ENCODE data around the gene TP53I11.
A peak's percentile ranks its signal among the peaks of the same experiment; 100 is the strongest.

Gene TP53I11

GRCh38 chr11:44950625-44951476 is at the start of gene TP53I11:
Gene TP53I11, minus strand, starts transcription at chr11:44950883. Its CDS starts 12,548 bp downstream, at chr11:44938335.
- Mint-ChIP-seq H3K27ac (peak within 1 kb of the TSS; percentile 10), H3K9me3 (ENCODE audit: low read depth) (no peaks in the 10 kb centered on the region), H3K4me1 (ENCODE audit: low read depth) (peaks cover 3% of the 10 kb centered on the region), H3K36me3 (no peaks in the 10 kb centered on the region), H3K27me3 (no peaks in the 10 kb centered on the region), H3K4me3 (peak within 1 kb of the TSS; percentile 87)

DNA sequence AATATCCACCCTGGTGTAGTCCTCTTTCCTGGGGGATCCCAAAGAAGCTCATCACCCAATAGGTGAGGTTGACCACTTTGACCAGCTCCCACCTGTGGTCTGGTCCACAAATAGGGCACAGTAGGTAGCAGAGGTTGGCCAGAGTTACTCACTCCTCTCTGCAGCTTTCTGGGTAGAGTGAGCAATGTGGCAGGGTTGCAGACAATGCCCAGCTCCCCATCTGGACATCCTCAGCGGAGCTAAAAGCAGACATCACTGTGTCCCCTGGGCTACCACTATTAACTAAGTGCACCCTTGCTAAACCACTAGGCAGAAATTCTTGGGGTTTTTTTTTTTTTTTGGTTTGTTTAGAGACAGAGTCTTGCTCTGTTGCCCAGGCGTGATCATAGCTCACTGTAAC is 48.4 kb upstream of the TP53I11 start:
- no peaks in the 10 kb centered on the region for H3K36me3 Mint-ChIP-seq
- no peak overlapping the region for H3K4me3 Mint-ChIP-seq
- no peaks in the 10 kb centered on the region for H3K4me1 Mint-ChIP-seq (ENCODE audit: low read depth)
- H3K9me3 Mint-ChIP-seq (ENCODE audit: low read depth) = no peaks in the 10 kb centered on the region
- no peak overlapping the region for H3K27ac Mint-ChIP-seq
- H3K27me3 Mint-ChIP-seq = no peaks in the 10 kb centered on the region

GRCh38 chr11:44998051-44998450 is 47.4 kb upstream of the TP53I11 start:
- Mint-ChIP-seq H3K9me3 (ENCODE audit: low read depth) (no peaks in the 10 kb centered on the region), H3K36me3 (no peaks in the 10 kb centered on the region), H3K4me3 (no peak overlapping the region)

GRCh38 chr11:44997566-44997965 is 46.9 kb upstream of the TP53I11 start:
- H3K4me3 Mint-ChIP-seq = no peak overlapping the region
- no peaks in the 10 kb centered on the region for H3K9me3 Mint-ChIP-seq (ENCODE audit: low read depth)
- no peaks in the 10 kb centered on the region for H3K36me3 Mint-ChIP-seq
- no peaks in the 10 kb centered on the region for H3K4me1 Mint-ChIP-seq (ENCODE audit: low read depth)
- H3K27me3 Mint-ChIP-seq = no peaks in the 10 kb centered on the region
- H3K27ac Mint-ChIP-seq = no peak overlapping the region

More at GRCh38 chr11:44998051-44998450, 47.4 kb upstream of the TP53I11 start:
- Mint-ChIP-seq H3K4me1 (ENCODE audit: low read depth) (no peaks in the 10 kb centered on the region), H3K27me3 (no peaks in the 10 kb centered on the region), H3K27ac (no peak overlapping the region)

DNA sequence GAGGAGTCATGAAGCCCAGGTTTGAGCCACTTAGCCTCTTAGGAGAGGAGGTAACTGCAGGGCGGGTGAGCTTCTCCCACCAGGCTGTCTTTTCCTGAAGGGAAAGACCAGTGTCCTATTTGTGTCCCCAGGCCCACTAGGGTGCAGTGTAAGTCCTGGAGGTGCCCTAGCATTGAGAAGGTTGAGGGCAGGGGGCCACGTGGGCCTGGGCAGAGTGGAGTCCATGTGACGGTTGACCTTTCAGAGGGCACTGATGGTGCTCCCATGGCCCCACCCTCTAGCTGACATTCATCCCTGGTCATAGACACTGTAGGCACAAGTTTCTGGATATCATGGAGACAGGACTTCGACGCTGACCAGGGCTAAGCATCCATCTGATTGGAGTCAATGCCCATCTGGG is 44.1 kb upstream of the TP53I11 start:
- Mint-ChIP-seq H3K27ac (no peak overlapping the region), H3K9me3 (ENCODE audit: low read depth) (no peaks in the 10 kb centered on the region), H3K27me3 (no peaks in the 10 kb centered on the region), H3K36me3 (no peaks in the 10 kb centered on the region), H3K4me3 (no peak overlapping the region), H3K4me1 (ENCODE audit: low read depth) (no peaks in the 10 kb centered on the region)

GRCh38 chr11:44993971-44994704 is 43.5 kb upstream of the TP53I11 start:
- no peaks in the 10 kb centered on the region for H3K27me3 Mint-ChIP-seq
- no peak overlapping the region for H3K4me3 Mint-ChIP-seq
- H3K36me3 Mint-ChIP-seq = no peaks in the 10 kb centered on the region
- no peak overlapping the region for H3K27ac Mint-ChIP-seq
- no peaks in the 10 kb centered on the region for H3K9me3 Mint-ChIP-seq (ENCODE audit: low read depth)
- H3K4me1 Mint-ChIP-seq (ENCODE audit: low read depth) = no peaks in the 10 kb centered on the region

GRCh38 chr11:44992774-44993173 is 42.1 kb upstream of the TP53I11 start:
- H3K9me3 Mint-ChIP-seq (ENCODE audit: low read depth) = no peaks in the 10 kb centered on the region
- H3K4me3 Mint-ChIP-seq = no peak overlapping the region
- H3K4me1 Mint-ChIP-seq (ENCODE audit: low read depth) = no peaks in the 10 kb centered on the region
- no peak overlapping the region for H3K27ac Mint-ChIP-seq
- no peaks in the 10 kb centered on the region for H3K27me3 Mint-ChIP-seq
- no peaks in the 10 kb centered on the region for H3K36me3 Mint-ChIP-seq

- no peaks in the 10 kb centered on the region for H3K27me3 Mint-ChIP-seq
- no peaks in the 10 kb centered on the region for H3K4me1 Mint-ChIP-seq (ENCODE audit: low read depth)
- H3K4me3 Mint-ChIP-seq = no peak overlapping the region
- H3K27ac Mint-ChIP-seq = no peak overlapping the region
- no peaks in the 10 kb centered on the region for H3K9me3 Mint-ChIP-seq (ENCODE audit: low read depth)
- H3K36me3 Mint-ChIP-seq = no peaks in the 10 kb centered on the region
These were observed 41.5 kb upstream of the TP53I11 start for GRCh38 chr11:44992181-44992582.

GRCh38 chr11:44990665-44991064 is 40.0 kb upstream of the TP53I11 start:
- H3K9me3 Mint-ChIP-seq (ENCODE audit: low read depth) = no peaks in the 10 kb centered on the region
- H3K27ac Mint-ChIP-seq = no peak overlapping the region
- H3K27me3 Mint-ChIP-seq = no peaks in the 10 kb centered on the region
- H3K36me3 Mint-ChIP-seq = no peaks in the 10 kb centered on the region
- H3K4me3 Mint-ChIP-seq = no peak overlapping the region
- no peaks in the 10 kb centered on the region for H3K4me1 Mint-ChIP-seq (ENCODE audit: low read depth)

DNA sequence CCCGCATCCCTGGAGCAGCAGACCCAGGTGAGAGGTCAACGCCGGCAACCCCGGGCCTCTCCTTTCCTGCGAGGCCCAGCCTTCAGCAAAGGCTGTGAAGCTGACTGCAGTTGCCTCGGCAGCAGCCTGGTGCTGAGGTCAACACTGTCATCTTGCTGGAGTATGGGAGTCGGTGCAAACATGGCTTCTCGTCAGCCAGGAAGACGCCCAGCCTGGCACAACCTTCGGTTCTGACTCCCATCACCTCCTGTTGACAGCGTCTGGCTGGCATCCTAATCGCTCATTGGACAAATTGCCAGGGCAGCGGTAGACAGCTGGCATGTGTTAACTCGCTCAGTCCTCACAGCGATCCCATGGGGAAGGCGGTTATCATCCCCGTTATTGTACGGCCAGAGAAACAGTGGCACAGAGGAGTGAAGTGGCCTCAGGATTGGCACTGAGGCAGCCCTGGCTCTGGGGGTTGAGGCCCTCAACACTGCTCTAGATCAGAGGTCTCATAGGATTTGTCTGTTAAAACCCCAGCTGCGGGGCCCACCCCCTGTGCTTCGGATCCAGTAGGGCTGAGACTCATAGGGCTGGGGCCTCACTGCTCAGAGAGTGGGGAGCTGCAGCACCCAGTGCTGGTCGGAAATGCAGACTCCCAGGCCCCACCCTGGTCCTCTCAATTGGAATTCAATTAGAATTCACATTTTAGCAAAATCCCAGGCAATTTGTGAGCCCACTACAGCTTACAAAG is 39.3 kb upstream of the TP53I11 start:
- H3K9me3 Mint-ChIP-seq (ENCODE audit: low read depth) = no peaks in the 10 kb centered on the region
- no peak overlapping the region for H3K27ac Mint-ChIP-seq
- no peaks in the 10 kb centered on the region for H3K27me3 Mint-ChIP-seq
- H3K4me3 Mint-ChIP-seq = no peak overlapping the region
- no peaks in the 10 kb centered on the region for H3K36me3 Mint-ChIP-seq
- no peaks in the 10 kb centered on the region for H3K4me1 Mint-ChIP-seq (ENCODE audit: low read depth)

DNA sequence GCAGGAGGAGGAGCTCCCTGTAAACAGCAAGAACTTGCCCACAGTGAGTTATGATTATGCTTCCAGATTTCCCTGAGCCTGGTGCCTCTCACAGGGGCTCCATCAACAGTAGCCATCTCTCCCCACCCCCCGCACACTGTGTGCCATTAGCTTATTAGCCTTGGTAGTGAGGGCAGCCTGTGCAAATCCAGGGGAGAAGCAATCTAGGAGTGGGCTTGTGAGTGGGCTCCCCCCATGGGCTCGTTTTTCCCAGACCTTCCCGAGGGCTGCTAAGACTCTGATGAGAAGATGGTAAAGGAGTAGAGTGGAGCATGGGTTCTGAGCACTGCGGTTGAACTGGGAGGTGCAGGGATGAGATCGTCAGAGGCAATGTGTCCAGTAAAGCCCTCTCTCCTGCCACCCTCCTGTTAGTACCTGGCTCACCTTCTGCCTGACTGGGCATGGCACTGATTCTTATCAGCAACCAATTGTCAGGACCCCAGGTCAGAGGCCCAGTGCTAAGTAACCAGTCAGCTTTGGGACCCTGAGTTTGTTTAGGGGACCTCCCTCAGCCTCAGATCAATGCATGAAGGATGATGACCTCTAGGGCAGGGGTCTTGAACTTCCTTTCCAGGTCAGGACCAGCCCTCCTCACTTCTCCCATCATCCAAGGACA is 38.4 kb upstream of the TP53I11 start:
- Mint-ChIP-seq H3K4me3 (no peak overlapping the region), H3K36me3 (no peaks in the 10 kb centered on the region), H3K27ac (no peak overlapping the region), H3K4me1 (ENCODE audit: low read depth) (no peaks in the 10 kb centered on the region), H3K27me3 (no peaks in the 10 kb centered on the region), H3K9me3 (ENCODE audit: low read depth) (no peaks in the 10 kb centered on the region)

DNA sequence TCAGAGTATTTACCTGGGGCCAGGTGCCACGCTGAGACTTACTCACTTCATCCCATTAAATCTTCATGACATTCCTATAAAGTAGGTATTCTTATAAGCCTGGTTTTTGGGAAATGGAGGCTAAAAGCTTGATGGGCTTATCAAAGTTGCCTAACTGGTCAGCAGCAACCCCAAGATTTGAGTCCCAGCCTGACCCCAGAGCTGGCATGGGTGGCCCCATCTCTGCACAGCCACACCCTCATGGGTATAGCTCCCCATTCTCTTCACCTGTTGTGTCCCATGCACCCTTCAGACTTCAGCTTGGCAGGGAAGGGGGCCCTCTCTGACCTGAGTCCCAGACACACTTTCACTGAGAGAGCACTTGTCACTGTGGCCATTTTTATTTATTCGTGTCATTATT is 37.4 kb upstream of the TP53I11 start:
- Mint-ChIP-seq H3K4me3 (no peak overlapping the region), H3K27ac (no peak overlapping the region), H3K9me3 (ENCODE audit: low read depth) (no peaks in the 10 kb centered on the region), H3K4me1 (ENCODE audit: low read depth) (no peaks in the 10 kb centered on the region), H3K27me3 (no peaks in the 10 kb centered on the region), H3K36me3 (no peaks in the 10 kb centered on the region)

- H3K4me1 Mint-ChIP-seq (ENCODE audit: low read depth) = no peaks in the 10 kb centered on the region
- H3K4me3 Mint-ChIP-seq = no peak overlapping the region
- H3K27ac Mint-ChIP-seq = no peak overlapping the region
- no peaks in the 10 kb centered on the region for H3K27me3 Mint-ChIP-seq
- no peaks in the 10 kb centered on the region for H3K36me3 Mint-ChIP-seq
- no peaks in the 10 kb centered on the region for H3K9me3 Mint-ChIP-seq (ENCODE audit: low read depth)
These were observed 36.8 kb upstream of the TP53I11 start for GRCh38 chr11:44987506-44987905.

DNA sequence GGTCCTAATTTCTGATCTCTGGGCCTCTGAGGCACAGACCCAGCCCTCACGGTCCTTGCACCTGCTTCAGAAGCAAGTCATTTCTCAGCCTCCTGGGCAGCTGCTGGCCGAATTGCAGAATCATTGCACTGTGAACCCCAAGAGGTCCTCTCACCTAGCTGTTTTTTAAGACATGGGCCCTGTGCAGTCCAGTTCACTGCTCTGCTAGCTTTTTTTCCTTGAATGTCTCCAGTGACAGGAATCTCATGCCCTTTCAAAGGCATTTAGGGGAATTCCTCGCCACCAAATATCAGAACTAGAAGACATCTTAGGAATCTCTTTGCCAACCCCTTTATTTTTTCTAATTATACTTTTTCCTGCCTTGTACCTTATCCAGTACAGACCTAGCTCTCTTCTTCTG is 35.6 kb upstream of the TP53I11 start:
- no peaks in the 10 kb centered on the region for H3K4me1 Mint-ChIP-seq (ENCODE audit: low read depth)
- H3K4me3 Mint-ChIP-seq = no peak overlapping the region
- no peaks in the 10 kb centered on the region for H3K27me3 Mint-ChIP-seq
- H3K36me3 Mint-ChIP-seq = no peaks in the 10 kb centered on the region
- H3K27ac Mint-ChIP-seq = no peak overlapping the region
- H3K9me3 Mint-ChIP-seq (ENCODE audit: low read depth) = no peaks in the 10 kb centered on the region

- no peaks in the 10 kb centered on the region for H3K36me3 Mint-ChIP-seq
- H3K27me3 Mint-ChIP-seq = no peaks in the 10 kb centered on the region
- no peak overlapping the region for H3K27ac Mint-ChIP-seq
- H3K4me3 Mint-ChIP-seq = no peak overlapping the region
- H3K4me1 Mint-ChIP-seq (ENCODE audit: low read depth) = no peaks in the 10 kb centered on the region
- no peaks in the 10 kb centered on the region for H3K9me3 Mint-ChIP-seq (ENCODE audit: low read depth)
These were observed 35.0 kb upstream of the TP53I11 start for GRCh38 chr11:44985721-44986120.

All from activated naive CD8-positive, alpha-beta T cell (primary cell).